HAP-1 (cell line): ENCODE results near the gene CAPN12.

Experiments
- DNase-seq, 2 experiments: peaks; one replicate each; pipeline ENCODE4 v3.0.0-alpha.2; 2016 to 2020; ENCODE audit warnings: low spot score in 2 of 2
- H3K27me3 ChIP-seq: fragments of 250-450 bp; sonication (Bioruptor Pico); 2 replicates; pipeline ENCODE4 v1.5.1; 2020; ENCODE audit warnings: low read depth, mild to moderate bottlenecking, moderate library complexity
- H3K36me3 ChIP-seq: fragments of 250-450 bp; sonication (Bioruptor Pico); replicated peaks from 2 replicates; pipeline ENCODE4 v1.5.1; 2020; ENCODE audit warnings: mild to moderate bottlenecking
- H3K4me1 ChIP-seq: fragments of 250-450 bp; sonication (Bioruptor Pico); 2 replicates; pipeline ENCODE4 v1.5.1; 2020; ENCODE audit warnings: mild to moderate bottlenecking
- H3K4me3 ChIP-seq: fragments of 250-450 bp; sonication (Bioruptor Pico); 2 replicates; pipeline ENCODE4 v1.5.1; 2020; ENCODE audit warnings: mild to moderate bottlenecking, moderate library complexity
- H3K9me3 ChIP-seq: fragments of 250-450 bp; sonication (Bioruptor Pico); 2 replicates; pipeline ENCODE4 v1.5.1; 2020; ENCODE audit warnings: mild to moderate bottlenecking, moderate library complexity
- in situ Hi-C: fragments of 300-500 bp; cut with MboI; formaldehyde crosslinking; loops from 3 replicates; pipeline ENCODE4 v1.14.3; 2020; ENCODE audit warnings: low sequenced_read_pairs, inconsistent platforms, mixed read lengths

The CAPN12 gene

GRCh38 chr19:38722947-38723605 lies 21.2 kb downstream of the CAPN12 start:
- Histone ChIP-seq H3K4me1 (no peaks in the 10 kb centered on the region), H3K36me3 (peaks cover 93% of the 10 kb centered on the region), H3K27me3 (no peaks in the 10 kb centered on the region), H3K4me3 (no peak overlapping the region), H3K9me3 (no peaks in the 10 kb centered on the region)
- in situ Hi-C loops: loop anchor here (10.0 kb wide), 1 partner anchor 202 kb away; no protein-coding TSS in a partner anchor
- DNase-seq: no peak

- no peaks in the 10 kb centered on the region for H3K4me1 ChIP-seq
- in situ Hi-C loops: loop anchor here (10.0 kb wide), 1 partner anchor 203 kb away; no protein-coding TSS in a partner anchor
- no peaks in the 10 kb centered on the region for H3K27me3 ChIP-seq
- no peaks in the 10 kb centered on the region for H3K9me3 ChIP-seq
- DNase-seq: no peak
- H3K36me3 ChIP-seq: peaks cover 94% of the 10 kb centered on the region
- no peak overlapping the region for H3K4me3 ChIP-seq
Measured at GRCh38 chr19:38721979-38722773, 22.1 kb downstream of the CAPN12 start.

GRCh38 chr19:38721496-38721895 lies 22.8 kb downstream of the CAPN12 start:
- Histone ChIP-seq H3K4me1 (no peaks in the 10 kb centered on the region), H3K4me3 (no peak overlapping the region), H3K9me3 (no peaks in the 10 kb centered on the region), H3K27me3 (no peaks in the 10 kb centered on the region), H3K36me3 (peaks cover 94% of the 10 kb centered on the region)
- DNase-seq: no peak
- in situ Hi-C loops: loop anchor here (10.0 kb wide), 1 partner anchor 203 kb away; no protein-coding TSS in a partner anchor

GRCh38 chr19:38720559-38721236 lies 23.6 kb downstream of the CAPN12 start:
- H3K9me3 ChIP-seq: no peaks in the 10 kb centered on the region
- H3K4me3 ChIP-seq: no peak overlapping the region
- no peaks in the 10 kb centered on the region for H3K27me3 ChIP-seq
- in situ Hi-C loops: loop anchor here (10.0 kb wide), 1 partner anchor 204 kb away; no protein-coding TSS in a partner anchor
- DNase-seq: no peak
- peaks cover 95% of the 10 kb centered on the region for H3K36me3 ChIP-seq
- no peaks in the 10 kb centered on the region for H3K4me1 ChIP-seq

- Histone ChIP-seq H3K4me3 (no peak overlapping the region), H3K4me1 (no peaks in the 10 kb centered on the region), H3K9me3 (no peaks in the 10 kb centered on the region), H3K27me3 (no peaks in the 10 kb centered on the region), H3K36me3 (peaks cover 95% of the 10 kb centered on the region)
- in situ Hi-C loops: loop anchor here (10.0 kb wide), 1 partner anchor 205 kb away; no protein-coding TSS in a partner anchor
- no peak for DNase-seq
Measured at GRCh38 chr19:38719761-38720558, 24.3 kb downstream of the CAPN12 start.

- no peaks in the 10 kb centered on the region for H3K9me3 ChIP-seq
- H3K36me3 ChIP-seq: peaks cover 97% of the 10 kb centered on the region
- in situ Hi-C loops: no loop called here
- no peaks in the 10 kb centered on the region for H3K27me3 ChIP-seq
- H3K4me3 ChIP-seq: no peak overlapping the region
- no peaks in the 10 kb centered on the region for H3K4me1 ChIP-seq
- DNase-seq: no peak
Measured at GRCh38 chr19:38718747-38719543, 25.3 kb downstream of the CAPN12 start.

GRCh38 chr19:38717855-38718254 lies 26.4 kb downstream of the CAPN12 start:
- in situ Hi-C loops: no loop called here
- no peak overlapping the region for H3K4me3 ChIP-seq
- no peaks in the 10 kb centered on the region for H3K27me3 ChIP-seq
- no peak for DNase-seq
- H3K9me3 ChIP-seq: no peaks in the 10 kb centered on the region
- no peaks in the 10 kb centered on the region for H3K4me1 ChIP-seq
- peaks cover 86% of the 10 kb centered on the region for H3K36me3 ChIP-seq

GRCh38 chr19:38717051-38717450 lies 27.2 kb downstream of the CAPN12 start:
- H3K27me3 ChIP-seq: no peaks in the 10 kb centered on the region
- no peaks in the 10 kb centered on the region for H3K9me3 ChIP-seq
- peaks cover 81% of the 10 kb centered on the region for H3K36me3 ChIP-seq
- DNase-seq: no peak
- H3K4me1 ChIP-seq: no peaks in the 10 kb centered on the region
- H3K4me3 ChIP-seq: no peak overlapping the region
- in situ Hi-C loops: no loop called here

- no peak overlapping the region for H3K4me3 ChIP-seq
- no peaks in the 10 kb centered on the region for H3K27me3 ChIP-seq
- H3K36me3 ChIP-seq: peaks cover 81% of the 10 kb centered on the region
- in situ Hi-C loops: no loop called here
- H3K9me3 ChIP-seq: no peaks in the 10 kb centered on the region
- DNase-seq: no peak
- no peaks in the 10 kb centered on the region for H3K4me1 ChIP-seq
Measured at GRCh38 chr19:38715555-38715954, 28.7 kb downstream of the CAPN12 start.

- DNase-seq: no peak
- peaks cover 83% of the 10 kb centered on the region for H3K36me3 ChIP-seq
Measured at GRCh38 chr19:38714354-38714778, 29.9 kb downstream of the CAPN12 start.

GRCh38 chr19:38713865-38714264 lies 30.4 kb downstream of the CAPN12 start:
- in situ Hi-C loops: no loop called here

More at GRCh38 chr19:38714354-38714778, 29.9 kb downstream of the CAPN12 start:
- Histone ChIP-seq H3K27me3 (no peaks in the 10 kb centered on the region), H3K4me1 (no peaks in the 10 kb centered on the region), H3K4me3 (no peak overlapping the region), H3K9me3 (no peaks in the 10 kb centered on the region)
- in situ Hi-C loops: no loop called here

GRCh38 chr19:38713227-38713649 lies 31.0 kb downstream of the CAPN12 start:
- Histone ChIP-seq H3K36me3 (peaks cover 83% of the 10 kb centered on the region), H3K9me3 (no peaks in the 10 kb centered on the region), H3K4me3 (no peak overlapping the region), H3K4me1 (no peaks in the 10 kb centered on the region), H3K27me3 (no peaks in the 10 kb centered on the region)
- in situ Hi-C loops: no loop called here
- no peak for DNase-seq

More at GRCh38 chr19:38713865-38714264, 30.4 kb downstream of the CAPN12 start:
- DNase-seq: no peak
- H3K36me3 ChIP-seq: peaks cover 83% of the 10 kb centered on the region
- no peak overlapping the region for H3K4me3 ChIP-seq
- no peaks in the 10 kb centered on the region for H3K9me3 ChIP-seq
- H3K27me3 ChIP-seq: no peaks in the 10 kb centered on the region
- H3K4me1 ChIP-seq: no peaks in the 10 kb centered on the region
